ENCODE measurements around the gene FAM118A.
"Not testable (repeated sequence)": the region's sequence is repeated elsewhere in the genome, so short reads cannot be mapped to it uniquely, and the experiment has no call there.

FAM118A gene

DNA sequence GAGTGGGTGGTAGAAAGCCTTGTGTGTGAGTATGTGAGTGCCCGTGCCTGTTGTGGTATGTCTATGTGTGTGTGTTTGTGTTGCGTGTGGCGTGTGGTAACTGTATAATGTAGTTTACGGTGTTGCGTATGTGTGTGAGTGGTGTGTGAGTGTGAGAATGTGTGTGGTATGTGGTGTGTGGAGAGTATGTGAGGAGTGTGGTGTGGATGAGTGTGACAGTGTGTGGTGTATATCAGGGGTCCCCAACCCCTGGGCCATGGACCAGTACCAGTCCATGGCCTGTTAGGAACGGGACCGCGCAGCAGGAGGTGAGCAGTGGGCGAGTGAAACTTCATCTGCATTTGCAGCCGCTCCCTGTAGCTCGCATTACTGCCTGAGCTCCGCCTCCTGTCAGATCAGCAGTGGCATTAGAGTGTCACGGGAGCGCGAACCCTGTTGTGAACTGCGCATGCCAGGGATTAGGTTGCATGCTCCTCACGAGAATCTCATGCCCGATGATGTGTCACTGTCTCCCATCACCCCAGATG lies 19.3 kb upstream of the FAM118A start:
- Histone ChIP-seq H3K36me3 (no peaks in the 10 kb centered on the region), H3K27ac (peak overlapping the region; percentile 41; the same call in 1 of the 2 replicates), H3K27me3 (ENCODE audit: insufficient read depth, low read depth, severe bottlenecking) (no peaks in the 10 kb centered on the region), H3K4me3 (ENCODE audit: low read depth, low read length) (no peak overlapping the region), H3K9me3 (ENCODE audit: severe bottlenecking) (no peaks in the 10 kb centered on the region)
- TF ChIP-seq, protein P1, sequence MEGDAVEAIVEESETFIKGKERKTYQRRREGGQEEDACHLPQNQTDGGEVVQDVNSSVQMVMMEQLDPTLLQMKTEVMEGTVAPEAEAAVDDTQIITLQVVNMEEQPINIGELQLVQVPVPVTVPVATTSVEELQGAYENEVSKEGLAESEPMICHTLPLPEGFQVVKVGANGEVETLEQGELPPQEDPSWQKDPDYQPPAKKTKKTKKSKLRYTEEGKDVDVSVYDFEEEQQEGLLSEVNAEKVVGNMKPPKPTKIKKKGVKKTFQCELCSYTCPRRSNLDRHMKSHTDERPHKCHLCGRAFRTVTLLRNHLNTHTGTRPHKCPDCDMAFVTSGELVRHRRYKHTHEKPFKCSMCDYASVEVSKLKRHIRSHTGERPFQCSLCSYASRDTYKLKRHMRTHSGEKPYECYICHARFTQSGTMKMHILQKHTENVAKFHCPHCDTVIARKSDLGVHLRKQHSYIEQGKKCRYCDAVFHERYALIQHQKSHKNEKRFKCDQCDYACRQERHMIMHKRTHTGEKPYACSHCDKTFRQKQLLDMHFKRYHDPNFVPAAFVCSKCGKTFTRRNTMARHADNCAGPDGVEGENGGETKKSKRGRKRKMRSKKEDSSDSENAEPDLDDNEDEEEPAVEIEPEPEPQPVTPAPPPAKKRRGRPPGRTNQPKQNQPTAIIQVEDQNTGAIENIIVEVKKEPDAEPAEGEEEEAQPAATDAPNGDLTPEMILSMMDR (IDR thresholded peaks at IDR 0.05; ENCODE audit: low read depth, low read length), result no peak
- DNase-seq, result peak; percentile 92

DNA sequence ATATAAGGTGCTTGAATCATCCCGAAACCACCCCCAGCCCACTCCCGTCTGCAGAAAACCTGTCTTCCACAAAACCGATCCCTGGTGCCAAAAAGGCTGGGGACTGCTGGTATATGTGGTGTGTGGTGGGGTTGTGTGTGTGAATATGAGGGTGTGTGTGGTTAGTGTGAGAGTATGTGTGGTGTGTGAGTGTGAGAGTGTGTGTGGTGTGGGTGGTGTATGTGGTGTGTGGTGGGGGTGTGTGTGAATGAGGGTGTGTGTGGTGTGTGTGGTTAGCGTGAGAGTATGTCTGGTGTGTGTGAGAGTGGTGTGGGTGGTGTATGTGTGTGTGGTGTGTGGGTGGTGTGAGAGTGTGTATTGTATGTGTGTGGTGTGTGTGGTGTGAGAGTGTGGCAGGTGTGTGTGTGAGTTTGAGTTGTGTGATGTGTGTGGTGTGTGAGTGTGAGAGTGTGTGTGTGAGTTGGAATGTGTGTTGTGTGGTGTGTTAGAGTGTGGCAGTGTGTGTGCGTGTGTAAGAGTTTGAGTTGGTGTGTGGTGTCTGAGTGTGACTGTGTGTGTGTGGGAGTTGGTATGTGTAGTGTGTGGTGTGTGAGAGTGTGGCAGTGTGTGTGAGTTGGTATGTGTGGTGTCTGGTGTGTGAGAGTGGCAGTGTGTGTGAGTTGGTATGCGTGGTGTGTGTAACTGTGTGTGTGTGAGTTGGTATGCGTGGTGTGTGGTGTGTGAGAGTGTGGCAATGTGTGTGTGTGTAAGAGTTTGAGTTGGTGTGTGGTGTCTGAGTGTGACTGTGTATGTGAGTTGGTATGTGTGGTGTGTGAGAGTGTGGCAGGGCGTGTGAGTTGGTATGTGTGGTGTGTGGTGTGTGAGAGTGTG lies 18.4 kb upstream of the FAM118A start:
- TF ChIP-seq, protein P1 (IDR thresholded peaks at IDR 0.05; ENCODE audit: low read depth, low read length), result no peak
- no peaks in the 10 kb centered on the region for H3K9me3 ChIP-seq (ENCODE audit: severe bottlenecking)
- no peaks in the 10 kb centered on the region for H3K27me3 ChIP-seq (ENCODE audit: insufficient read depth, low read depth, severe bottlenecking)
- no peaks in the 10 kb centered on the region for H3K36me3 ChIP-seq
- H3K27ac ChIP-seq, result peak overlapping the region; percentile 41; the same call in 1 of the 2 replicates
- DNase-seq, result no peak
- H3K4me3 ChIP-seq (ENCODE audit: low read depth, low read length), result no peak overlapping the region

DNA sequence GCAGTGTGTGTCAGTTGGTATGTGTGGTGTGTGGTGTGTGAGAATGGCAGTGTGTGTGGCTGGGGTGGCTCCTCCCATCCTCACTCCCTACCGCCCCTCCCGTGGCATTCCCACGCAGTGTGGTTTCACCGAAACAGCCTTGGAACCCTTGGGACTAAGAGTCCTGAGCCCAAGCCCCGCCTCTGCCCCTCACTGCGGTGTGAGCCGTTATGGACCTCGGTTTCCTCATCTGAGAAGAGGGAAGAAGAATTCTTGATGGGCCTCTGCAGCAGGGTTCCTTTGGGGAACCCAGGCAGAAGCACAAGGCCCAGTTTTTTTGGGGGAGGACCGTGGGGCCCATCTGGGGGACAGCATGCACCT lies 17.8 kb upstream of the FAM118A start:
- Histone ChIP-seq H3K27me3 (ENCODE audit: insufficient read depth, low read depth, severe bottlenecking) (no peaks in the 10 kb centered on the region), H3K36me3 (no peaks in the 10 kb centered on the region), H3K27ac (no peak overlapping the region), H3K9me3 (ENCODE audit: severe bottlenecking) (no peaks in the 10 kb centered on the region), H3K4me3 (ENCODE audit: low read depth, low read length) (no peak overlapping the region)
- DNase-seq, result no peak
- TF ChIP-seq, protein P1 (IDR thresholded peaks at IDR 0.05; ENCODE audit: low read depth, low read length), result no peak

DNA sequence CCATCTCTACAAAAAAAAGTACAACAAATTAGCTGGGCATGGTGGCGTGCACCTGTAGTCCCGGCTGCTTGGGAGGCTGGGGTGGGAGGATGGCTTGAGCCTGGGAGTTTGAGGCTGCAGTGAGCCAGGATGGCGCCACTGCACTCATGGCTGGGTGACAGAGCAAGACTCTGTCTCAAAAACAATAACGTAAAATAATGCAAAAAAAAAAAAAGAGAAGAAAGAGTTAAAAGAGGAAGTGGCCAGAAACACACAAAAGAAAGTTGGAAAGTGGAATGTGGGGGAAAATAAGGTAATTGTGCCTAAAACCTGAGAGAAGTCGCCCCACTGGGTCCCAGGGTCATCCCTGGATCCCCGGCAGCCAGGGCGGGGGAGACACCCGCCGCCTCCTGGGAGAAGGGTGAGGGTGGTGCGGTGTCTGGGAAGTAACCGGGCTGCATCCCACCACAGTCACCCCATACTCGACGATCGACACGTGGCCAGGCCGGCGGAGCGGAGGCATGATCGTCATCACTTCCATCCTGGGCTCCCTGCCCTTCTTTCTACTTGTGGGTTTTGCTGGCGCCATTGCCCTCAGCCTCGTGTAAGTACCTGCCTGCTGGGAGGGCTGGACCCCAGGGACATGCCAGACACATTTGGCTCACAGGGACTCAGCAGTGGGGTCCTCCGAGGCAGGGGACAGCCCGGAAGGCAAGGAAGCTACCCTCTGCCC lies 16.8 kb upstream of the FAM118A start:
- no peaks in the 10 kb centered on the region for H3K36me3 ChIP-seq
- no peaks in the 10 kb centered on the region for H3K27me3 ChIP-seq (ENCODE audit: insufficient read depth, low read depth, severe bottlenecking)
- H3K27ac ChIP-seq, result no peak overlapping the region
- no peak for DNase-seq
- H3K9me3 ChIP-seq (ENCODE audit: severe bottlenecking), result no peaks in the 10 kb centered on the region
- H3K4me3 ChIP-seq (ENCODE audit: low read depth, low read length), result no peak overlapping the region
- TF ChIP-seq, protein P1 (IDR thresholded peaks at IDR 0.05; ENCODE audit: low read depth, low read length), result no peak

DNA sequence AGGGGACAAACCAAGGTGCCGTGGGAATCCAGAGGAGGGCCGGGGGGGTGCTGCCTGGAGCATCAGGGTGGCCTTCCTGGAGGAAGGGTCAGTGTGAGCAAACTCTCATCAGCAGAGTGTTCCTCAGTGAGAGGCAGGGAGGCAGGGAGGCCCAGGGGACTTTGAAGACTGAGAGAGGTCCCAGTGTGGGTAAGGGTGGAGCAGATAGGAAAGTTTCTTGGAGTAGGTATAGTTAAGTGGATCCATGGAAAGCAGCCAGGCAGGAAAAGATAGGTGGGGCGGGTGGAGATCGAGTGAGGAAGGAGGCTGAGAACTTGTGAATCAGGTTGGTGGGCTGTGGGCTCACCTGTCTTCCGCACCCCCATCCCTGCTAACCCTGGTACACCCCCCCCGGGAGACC lies 15.7 kb upstream of the FAM118A start:
- TF ChIP-seq, protein P1 (IDR thresholded peaks at IDR 0.05; ENCODE audit: low read depth, low read length), result no peak
- Histone ChIP-seq H3K9me3 (ENCODE audit: severe bottlenecking) (no peaks in the 10 kb centered on the region), H3K27ac (no peak overlapping the region), H3K27me3 (ENCODE audit: insufficient read depth, low read depth, severe bottlenecking) (no peaks in the 10 kb centered on the region), H3K4me3 (ENCODE audit: low read depth, low read length) (no peak overlapping the region), H3K36me3 (no peaks in the 10 kb centered on the region)
- no peak for DNase-seq

DNA sequence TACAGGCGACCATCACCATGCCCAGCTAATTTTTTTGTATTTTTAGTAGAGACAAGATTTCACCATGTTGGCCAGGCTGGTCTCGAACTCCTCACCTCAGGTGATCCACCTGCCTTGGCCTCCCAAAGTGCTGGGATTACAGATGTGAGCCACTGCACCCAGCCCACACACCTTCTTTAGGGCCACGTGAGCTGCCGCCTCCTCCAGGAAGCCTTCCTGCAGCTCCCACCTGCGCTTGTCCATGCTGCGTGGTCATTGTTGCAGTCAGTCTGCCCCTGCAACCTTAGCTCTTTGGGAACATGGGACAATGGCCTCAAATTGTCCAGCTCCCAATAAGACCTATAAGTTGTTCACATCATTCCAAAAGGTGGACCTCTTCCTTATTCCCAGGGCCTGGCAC lies 14.7 kb upstream of the FAM118A start:
- not testable (repeated sequence) for H3K27me3 ChIP-seq (ENCODE audit: insufficient read depth, low read depth, severe bottlenecking)

More for the DNA sequence above, 14.7 kb upstream of the FAM118A start:
- H3K36me3 ChIP-seq; H3K27ac ChIP-seq; H3K9me3 ChIP-seq (ENCODE audit: severe bottlenecking); H3K4me3 ChIP-seq (ENCODE audit: low read depth, low read length); DNase-seq: not testable (repeated sequence)
